ENCODE measurements around the gene PPT2.

The PPT2 gene

GRCh38 chr6:32151863-32152768, 1.8 kb upstream of the PPT2 start, which contains the start of gene PRRT1:
PRRT1 (minus strand) TSS chr6:32151939; CDS start chr6:32151827, 112 bp downstream.
- DNase-seq (ENCODE audit: low read depth): no peak

GRCh38 chr6:32152769-32153563, 975 bp upstream of the PPT2 start:
- DNase-seq (ENCODE audit: low read depth): no peak

GRCh38 chr6:32154514-32155161, 697 bp downstream of the PPT2 start:
- DNase-seq (ENCODE audit: low read depth): peak; percentile 41

- no peak for DNase-seq (ENCODE audit: low read depth)
Measured at GRCh38 chr6:32156891-32157290, 3.0 kb downstream of the PPT2 start.

GRCh38 chr6:32158052-32158451, 4.1 kb downstream of the PPT2 start:
- DNase-seq (ENCODE audit: low read depth): no peak

- DNase-seq (ENCODE audit: low read depth): no peak
Measured at GRCh38 chr6:32163559-32164258, 9.8 kb downstream of the PPT2 start.

GRCh38 chr6:32164295-32164694, 10.4 kb downstream of the PPT2 start, which contains the start of gene EGFL8:
EGFL8 (plus strand) TSS chr6:32164595; CDS start chr6:32166166, 1,571 bp downstream.
- DNase-seq (ENCODE audit: low read depth): no peak

GRCh38 chr6:32166411-32167061, 12.6 kb downstream of the PPT2 start:
- DNase-seq (ENCODE audit: low read depth): no peak

GRCh38 chr6:32167154-32167760, 13.3 kb downstream of the PPT2 start:
- no peak for DNase-seq (ENCODE audit: low read depth)

GRCh38 chr6:32167761-32168262, 13.9 kb downstream of the PPT2 start:
- DNase-seq (ENCODE audit: low read depth): no peak

- no peak for DNase-seq (ENCODE audit: low read depth)
Measured at GRCh38 chr6:32168350-32168749, 14.4 kb downstream of the PPT2 start.

GRCh38 chr6:32168807-32169591, 15.1 kb downstream of the PPT2 start:
- no peak for DNase-seq (ENCODE audit: low read depth)

- no peak for DNase-seq (ENCODE audit: low read depth)
Measured at GRCh38 chr6:32170294-32170693, 16.4 kb downstream of the PPT2 start.

GRCh38 chr6:32171234-32171633, 17.3 kb downstream of the PPT2 start:
- DNase-seq (ENCODE audit: low read depth): no peak

GRCh38 chr6:32173051-32173727, 19.2 kb downstream of the PPT2 start:
- DNase-seq (ENCODE audit: low read depth): no peak

GRCh38 chr6:32174416-32174815, 20.5 kb downstream of the PPT2 start:
- DNase-seq (ENCODE audit: low read depth): no peak

- no peak for DNase-seq (ENCODE audit: low read depth)
Measured at GRCh38 chr6:32175322-32175710, 21.4 kb downstream of the PPT2 start.

GRCh38 chr6:32175711-32176475, 22.0 kb downstream of the PPT2 start, which contains the start of gene AGPAT1:
AGPAT1 (minus strand) TSS chr6:32176084; CDS start chr6:32171496, 4,588 bp downstream.
- peak; percentile 92 for DNase-seq (ENCODE audit: low read depth)

Measured in stimulated activated CD8-positive, alpha-beta memory T cell treated with anti-CD3 and anti-CD28 coated beads, Interleukin-12 subunit alpha, Interleukin-12 subunit beta, amount 100 ng/mL, for 1 hour (primary cell).